ENCODE data around the gene SNCG.
A peak's percentile ranks its signal among the peaks of the same experiment; 100 is the strongest.
"Not testable (repeated sequence)": the region's sequence is repeated elsewhere in the genome, so short reads cannot be mapped to it uniquely, and the experiment has no call there.

SNCG gene

GRCh38 chr10:86971232-86971991 is 13.0 kb downstream of the SNCG start:
- no peak for TF ChIP-seq CTCF (IDR thresholded peaks at IDR 0.05; ENCODE audit: low read depth, low read length, missing control alignments)
- peak overlapping the region; percentile 83 for H3K4me3 ChIP-seq (ENCODE audit: low read depth, low read length)
- DNase-seq (ENCODE audit: low read depth): peak; percentile 51

- no peak overlapping the region for H3K4me3 ChIP-seq (ENCODE audit: low read depth, low read length)
- TF ChIP-seq CTCF (IDR thresholded peaks at IDR 0.05; ENCODE audit: low read depth, low read length, missing control alignments): no peak
- DNase-seq (ENCODE audit: low read depth): no peak
Observed at GRCh38 chr10:86972613-86973380, 14.4 kb downstream of the SNCG start.

GRCh38 chr10:86974484-86974883 is 16.1 kb downstream of the SNCG start:
- DNase-seq (ENCODE audit: low read depth): no peak
- no peak for TF ChIP-seq CTCF (IDR thresholded peaks at IDR 0.05; ENCODE audit: low read depth, low read length, missing control alignments)

GRCh38 chr10:86976362-86977056 is 18.1 kb downstream of the SNCG start:
- TF ChIP-seq CTCF (IDR thresholded peaks at IDR 0.05; ENCODE audit: low read depth, low read length, missing control alignments): no peak
- no peak overlapping the region for H3K4me3 ChIP-seq (ENCODE audit: low read depth, low read length)
- no peak for DNase-seq (ENCODE audit: low read depth)

More at GRCh38 chr10:86974484-86974883, 16.1 kb downstream of the SNCG start:
- H3K4me3 ChIP-seq (ENCODE audit: low read depth, low read length): no peak overlapping the region

- not testable (repeated sequence) for H3K4me3 ChIP-seq (ENCODE audit: low read depth, low read length); DNase-seq (ENCODE audit: low read depth)
Observed at GRCh38 chr10:86978457-86978856, 20.1 kb downstream of the SNCG start.

GRCh38 chr10:86979296-86979818 is 21.0 kb downstream of the SNCG start:
- no peak for TF ChIP-seq CTCF (IDR thresholded peaks at IDR 0.05; ENCODE audit: low read depth, low read length, missing control alignments)
- H3K4me3 ChIP-seq (ENCODE audit: low read depth, low read length): no peak overlapping the region
- DNase-seq (ENCODE audit: low read depth): no peak

GRCh38 chr10:86979977-86980448 is 21.6 kb downstream of the SNCG start:
- no peak for DNase-seq (ENCODE audit: low read depth)
- no peak for TF ChIP-seq CTCF (IDR thresholded peaks at IDR 0.05; ENCODE audit: low read depth, low read length, missing control alignments)
- H3K4me3 ChIP-seq (ENCODE audit: low read depth, low read length): no peak overlapping the region

GRCh38 chr10:86981020-86981419 is 22.6 kb downstream of the SNCG start:
- not testable (repeated sequence) for H3K4me3 ChIP-seq (ENCODE audit: low read depth, low read length); DNase-seq (ENCODE audit: low read depth)
